ENCODE results near the gene SIRPA. TPM values are rescaled to one million over a fixed set of nuclear protein-coding genes. Genes with fewer than 3 reads are reported as not detected.

The SIRPA gene
- polyA plus RNA-seq, 1 donor from 2014 or later = 8.0 TPM

GRCh38 chr20:1851396-1851795 is 43.8 kb upstream of the SIRPA start:
- H3K4me2 ChIP-seq (ENCODE audit: low read length) = no peak overlapping the region
- TF ChIP-seq RAD21 (conservative IDR thresholded peaks at IDR 0.05) (no peak), TAF1 (IDR thresholded peaks at IDR 0.05; ENCODE audit: low read depth) (no peak), POLR2AphosphoS5 (IDR thresholded peaks at IDR 0.05) (no peak), REST (IDR thresholded peaks at IDR 0.05; ENCODE audit: borderline replicate concordance) (no peak), EP300 (conservative IDR thresholded peaks at IDR 0.05; ENCODE audit: poor library complexity, severe bottlenecking) (no peak), SMC3 (conservative IDR thresholded peaks at IDR 0.05; ENCODE audit: poor library complexity) (no peak), CTCF (IDR thresholded peaks at IDR 0.05; ENCODE audit: poor library complexity, severe bottlenecking) (no peak), MXI1 (conservative IDR thresholded peaks at IDR 0.05; ENCODE audit: poor library complexity, severe bottlenecking) (no peak), EZH2 (IDR thresholded peaks at IDR 0.05; ENCODE audit: borderline replicate concordance, insufficient read depth, low read length, poor library complexity, severe bottlenecking) (no peak)
- H3K79me2 ChIP-seq (replicated peaks; ENCODE audit: insufficient read depth, low read length) = no peaks in the 10 kb centered on the region
- no peaks in the 10 kb centered on the region for H4K20me1 ChIP-seq (ENCODE audit: insufficient read depth)
- no peaks in the 10 kb centered on the region for H3K9me2 ChIP-seq (ENCODE audit: insufficient read depth, low read length)
- H3K27ac ChIP-seq (ENCODE audit: low read length) = no peak overlapping the region
- H3K36me3 ChIP-seq (ENCODE audit: insufficient read depth, low read length) = no peaks in the 10 kb centered on the region
- no peaks in the 10 kb centered on the region for H3K9me3 ChIP-seq (ENCODE audit: low read length)
- H3K4me3 ChIP-seq (ENCODE audit: low read length) = no peak overlapping the region
- no peaks in the 10 kb centered on the region for H3F3A ChIP-seq (ENCODE audit: insufficient read depth, low read length, poor library complexity, severe bottlenecking)
- no peaks in the 10 kb centered on the region for H3K27me3 ChIP-seq (ENCODE audit: insufficient read depth, low read depth, low read length)
- H2AFZ ChIP-seq (ENCODE audit: low read depth, low read length) = no peak overlapping the region
- no peak overlapping the region for H3K9ac ChIP-seq (ENCODE audit: low read length)

GRCh38 chr20:1853473-1853872 is 41.7 kb upstream of the SIRPA start:
- Histone ChIP-seq H3K9ac (ENCODE audit: low read length) (no peak overlapping the region), H3F3A (ENCODE audit: insufficient read depth, low read length, poor library complexity, severe bottlenecking) (no peaks in the 10 kb centered on the region), H3K36me3 (ENCODE audit: insufficient read depth, low read length) (no peaks in the 10 kb centered on the region), H3K4me3 (ENCODE audit: low read length) (no peak overlapping the region), H4K20me1 (ENCODE audit: insufficient read depth) (no peaks in the 10 kb centered on the region), H3K27ac (ENCODE audit: low read length) (no peak overlapping the region), H3K9me3 (ENCODE audit: low read length) (no peaks in the 10 kb centered on the region), H3K27me3 (ENCODE audit: insufficient read depth, low read depth, low read length) (no peaks in the 10 kb centered on the region), H3K4me2 (ENCODE audit: low read length) (no peak overlapping the region), H3K9me2 (ENCODE audit: insufficient read depth, low read length) (no peaks in the 10 kb centered on the region), H2AFZ (ENCODE audit: low read depth, low read length) (no peak overlapping the region), H3K79me2 (replicated peaks; ENCODE audit: insufficient read depth, low read length) (no peaks in the 10 kb centered on the region)
- TF ChIP-seq POLR2AphosphoS5 (IDR thresholded peaks at IDR 0.05) = no peak
- TF ChIP-seq REST (IDR thresholded peaks at IDR 0.05; ENCODE audit: borderline replicate concordance) = no peak
- no peak for TF ChIP-seq MXI1 (conservative IDR thresholded peaks at IDR 0.05; ENCODE audit: poor library complexity, severe bottlenecking)
- TF ChIP-seq EP300 (conservative IDR thresholded peaks at IDR 0.05; ENCODE audit: poor library complexity, severe bottlenecking) = no peak
- no peak for TF ChIP-seq TAF1 (IDR thresholded peaks at IDR 0.05; ENCODE audit: low read depth)
- no peak for TF ChIP-seq RAD21 (conservative IDR thresholded peaks at IDR 0.05)
- TF ChIP-seq EZH2 (IDR thresholded peaks at IDR 0.05; ENCODE audit: borderline replicate concordance, insufficient read depth, low read length, poor library complexity, severe bottlenecking) = no peak
- TF ChIP-seq CTCF (IDR thresholded peaks at IDR 0.05; ENCODE audit: poor library complexity, severe bottlenecking) = no peak
- no peak for TF ChIP-seq SMC3 (conservative IDR thresholded peaks at IDR 0.05; ENCODE audit: poor library complexity)

Data from neural cell (in vitro differentiated cells).